H9 (cell line): ENCODE measurements around the gene SPRN. TPM values are rescaled to one million over a fixed set of nuclear protein-coding genes. Genes with fewer than 3 reads are reported as not detected.

Experiments
- DNase-seq: peaks from one replicate; pipeline ENCODE4 v3.0.0-alpha.2; 2017
- H2AFZ ChIP-seq: one replicate; pipeline ENCODE4 v1.6.1; 2013; ENCODE audit warnings: mild to moderate bottlenecking, low read length, control low read depth, moderate library complexity
- H2AK5ac ChIP-seq: 2 replicates; pipeline ENCODE4 v1.6.1; 2013; ENCODE audit warnings: low read length, control low read depth, mixed read lengths; ENCODE audit not compliant: insufficient read length
- H2BK120ac ChIP-seq: one replicate; pipeline ENCODE4 v1.6.1; 2013; ENCODE audit warnings: low read depth, mild to moderate bottlenecking, low read length, control low read depth, inconsistent platforms; ENCODE audit not compliant: poor library complexity, severe bottlenecking
- H2BK12ac ChIP-seq: 2 replicates; pipeline ENCODE4 v1.6.1; 2013; ENCODE audit warnings: low read length, control low read depth, mixed read lengths, low read depth; ENCODE audit not compliant: insufficient read length
- H2BK15ac ChIP-seq: 2 replicates; pipeline ENCODE4 v1.6.1; 2013; ENCODE audit warnings: low read depth, low read length, control low read depth
- H2BK20ac ChIP-seq: one replicate; pipeline ENCODE4 v1.6.1; 2013; ENCODE audit warnings: low read depth, mild to moderate bottlenecking, low read length, control low read depth, inconsistent platforms; ENCODE audit not compliant: poor library complexity, severe bottlenecking
- H2BK5ac ChIP-seq: 2 replicates; pipeline ENCODE4 v1.6.1; 2013; ENCODE audit warnings: low read length, control low read depth, mixed read lengths; ENCODE audit not compliant: insufficient read length
- H3K14ac ChIP-seq: 2 replicates; pipeline ENCODE4 v1.6.1; 2013; ENCODE audit warnings: low read length, control low read depth; ENCODE audit not compliant: insufficient read depth
- H3K18ac ChIP-seq: 2 replicates; pipeline ENCODE4 v1.6.1; 2013; ENCODE audit warnings: low read depth, mild to moderate bottlenecking, mixed read lengths, low read length, control low read depth; ENCODE audit not compliant: insufficient read length
- H3K23ac ChIP-seq: 2 replicates; pipeline ENCODE4 v1.6.1; 2013; ENCODE audit warnings: low read length, control low read depth, mixed read lengths, low read depth; ENCODE audit not compliant: insufficient read length
- H3K23me2 ChIP-seq: 2 replicates; pipeline ENCODE4 v1.6.1; 2013; ENCODE audit warnings: low read depth, mild to moderate bottlenecking, mixed read lengths, low read length, control low read depth; ENCODE audit not compliant: insufficient read length, poor library complexity, severe bottlenecking
- H3K27ac ChIP-seq: 2 replicates; pipeline ENCODE4 v1.5.1; 2013; ENCODE audit warnings: low read length, control low read depth, mixed read lengths, low read depth; ENCODE audit not compliant: insufficient read length
- H3K27me3 ChIP-seq: 2 replicates; pipeline ENCODE4 v1.6.1; 2013; ENCODE audit warnings: low read length, control low read depth, inconsistent platforms; ENCODE audit not compliant: insufficient read depth
- H3K4ac ChIP-seq: 2 replicates; pipeline ENCODE4 v1.6.1; 2013; ENCODE audit warnings: low read depth, mild to moderate bottlenecking, control low read depth, inconsistent platforms, low read length, moderate library complexity
- H3K4me1 ChIP-seq: 2 replicates; pipeline ENCODE4 v1.6.1; 2013; ENCODE audit warnings: low read length, control low read depth, inconsistent platforms; ENCODE audit not compliant: insufficient read depth
- H3K4me2 ChIP-seq: 2 replicates; pipeline ENCODE4 v1.6.1; 2013; ENCODE audit warnings: low read length, control low read depth, mixed read lengths; ENCODE audit not compliant: insufficient read length, insufficient read depth
- H3K56ac ChIP-seq: 2 replicates; pipeline ENCODE4 v1.6.1; 2013; ENCODE audit warnings: low read depth, mild to moderate bottlenecking, mixed read lengths, low read length, control low read depth; ENCODE audit not compliant: insufficient read length
- H3K79me1 ChIP-seq: 2 replicates; pipeline ENCODE4 v1.6.1; 2013; ENCODE audit warnings: low read depth, mild to moderate bottlenecking, moderate library complexity, low read length, control low read depth, inconsistent platforms; ENCODE audit not compliant: insufficient read depth, poor library complexity, severe bottlenecking
- H3K79me2 ChIP-seq: 2 replicates; pipeline ENCODE4 v1.6.1; 2013; ENCODE audit warnings: low read length, control low read depth, inconsistent platforms; ENCODE audit not compliant: insufficient read depth
- H3K9ac ChIP-seq: 2 replicates; pipeline ENCODE4 v1.6.1; 2013; ENCODE audit warnings: low read length, control low read depth, mixed read lengths; ENCODE audit not compliant: insufficient read length; ENCODE audit errors: extremely low read depth
- H3K9me3 ChIP-seq: one replicate; pipeline ENCODE4 v1.6.1; 2013; ENCODE audit warnings: low read depth, low read length, inconsistent platforms; ENCODE audit not compliant: control insufficient read depth
- H3T11ph ChIP-seq: one replicate; pipeline ENCODE4 v1.6.1; 2013; ENCODE audit warnings: mild to moderate bottlenecking, low read length, control low read depth, inconsistent platforms
- H4K20me1 ChIP-seq: one replicate; pipeline ENCODE4 v1.6.1; 2013; ENCODE audit not compliant: control insufficient read depth, insufficient read length, insufficient read depth
- H4K5ac ChIP-seq: 2 replicates; pipeline ENCODE4 v1.6.1; 2013; ENCODE audit warnings: low read depth, mild to moderate bottlenecking, mixed read lengths, low read length, control low read depth; ENCODE audit not compliant: insufficient read length
- H4K8ac ChIP-seq: replicated peaks from 2 replicates; pipeline ENCODE4 v1.6.1; 2013; ENCODE audit warnings: low read length, control low read depth, mixed read lengths, low read depth; ENCODE audit not compliant: insufficient read length
- H4K91ac ChIP-seq: 2 replicates; pipeline ENCODE4 v1.6.1; 2013; ENCODE audit warnings: low read depth, mild to moderate bottlenecking, moderate library complexity, mixed read lengths, low read length, control low read depth; ENCODE audit not compliant: insufficient read length
- H3K27ac Mint-ChIP-seq, 3 experiments: 2 replicates in 2 of 3; 3 replicates in 1 of 3; pipeline ENCODE4 v1.8.0; 2020 to 2021; ENCODE audit warnings: mixed read lengths in 3 of 3, mild to moderate bottlenecking in 1 of 3, moderate library complexity in 1 of 3
- H3K27me3 Mint-ChIP-seq: 2 replicates; pipeline ENCODE4 v1.8.0; 2021; ENCODE audit warnings: low read depth, mild to moderate bottlenecking, moderate library complexity, mixed read lengths
- H3K36me3 Mint-ChIP-seq, 3 experiments: 2 replicates in 2 of 3; 3 replicates in 1 of 3; pipeline ENCODE4 v1.8.0; 2020 to 2021; ENCODE audit warnings: low read depth in 3 of 3, mixed read lengths in 3 of 3; ENCODE audit not compliant: insufficient read depth in 1 of 3
- H3K4me1 Mint-ChIP-seq, 2 experiments: 2 replicates each; pipeline ENCODE4 v1.8.0; 2020; ENCODE audit warnings: mixed read lengths in 2 of 2
- H3K4me3 Mint-ChIP-seq, 2 experiments: 2 replicates in 1 of 2; 3 replicates in 1 of 2; pipeline ENCODE4 v1.8.0; 2020 to 2021; ENCODE audit warnings: mild to moderate bottlenecking in 2 of 2, mixed read lengths in 2 of 2, moderate library complexity in 1 of 2
- H3K9me3 Mint-ChIP-seq, 2 experiments: 2 replicates in 1 of 2; 3 replicates in 1 of 2; pipeline ENCODE4 v1.8.0; 2020; ENCODE audit warnings: mild to moderate bottlenecking in 2 of 2, mixed read lengths in 2 of 2, moderate library complexity in 1 of 2
- CTCF ChIP-seq: fragments of 200-600 bp; sonication (generic); conservative IDR thresholded peaks from 3 replicates; pipeline ENCODE4 v1.8.0; 2021; ENCODE audit warnings: antibody characterized with exemption, mild to moderate bottlenecking
- WGBS: extraction: QIAGEN DNeasy Blood & Tissue Kit; methylation state at CpG from one replicate; pipeline ENCODE4 v1.1.7; 2013; ENCODE audit warnings: missing lambda C conversion rate, low lambda C conversion rate, mixed read lengths; ENCODE audit not compliant: insufficient read length; ENCODE audit errors: extremely low coverage; 5-methylcytosine and 5-hydroxymethylcytosine counted together
- total RNA-seq: library from RNA; stranded (reverse); gene quantifications from 2 replicates; pipeline ENCODE4 v1.2.1, GENCODE V29; 2021

The SPRN gene
- total RNA-seq, 1 experiment from 2014 or later = 0.42 TPM

DNA sequence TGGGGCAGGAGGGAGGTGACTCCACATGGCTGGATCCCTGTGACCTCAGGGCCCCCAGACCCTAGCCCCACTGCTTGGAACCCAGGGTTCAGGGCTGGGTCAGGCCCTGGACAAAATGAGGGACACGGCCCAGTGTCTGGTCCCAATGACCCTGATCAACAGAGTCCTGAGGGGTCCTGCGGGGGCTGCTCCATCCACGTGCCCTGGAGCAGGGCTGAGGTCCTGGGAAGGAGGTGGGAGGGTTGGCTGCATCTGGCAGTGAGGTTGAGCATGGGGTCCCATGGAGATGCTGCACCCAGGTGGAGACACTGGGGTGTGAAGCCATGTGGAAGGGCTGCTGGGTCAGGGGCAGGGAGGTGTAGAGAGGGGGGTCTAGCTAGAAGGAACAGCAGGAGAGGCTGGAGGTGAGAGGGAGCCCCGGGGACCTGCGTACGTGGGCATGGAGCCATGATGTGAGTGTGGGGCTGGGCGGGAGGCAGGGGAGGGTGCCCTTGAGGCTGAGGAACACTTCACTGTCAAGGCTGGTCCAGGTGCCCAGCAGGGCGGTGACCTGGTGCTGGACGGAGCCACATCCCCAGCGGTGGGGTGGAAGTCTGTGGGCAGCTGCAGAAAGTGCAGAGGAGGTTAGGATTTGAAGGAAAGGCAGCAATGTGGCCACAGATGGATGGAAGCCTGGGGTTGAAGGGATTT is 29.9 kb upstream of the SPRN start:
- no peak overlapping the region for H2AFZ ChIP-seq
- H3K27me3 Mint-ChIP-seq = peaks cover 4% of the 10 kb centered on the region; the same call in 1 of the 2 replicates
- H3K36me3 Mint-ChIP-seq = peaks cover 0 to 22% (median 10%) of the 10 kb centered on the region in 3 experiments; a peak in 5 of 7 replicates
- H3K79me2 ChIP-seq = no peaks in the 10 kb centered on the region
- peaks cover 82 to 98% of the 10 kb centered on the region in 2 experiments for H3K9me3 Mint-ChIP-seq
- no peak overlapping the region for H3K4me3 Mint-ChIP-seq
- H3T11ph ChIP-seq = no peak overlapping the region
- TF ChIP-seq CTCF = no peak
- no peak overlapping the region for H3K4ac ChIP-seq
- H3K4me1 ChIP-seq = no peaks in the 10 kb centered on the region
- no peak overlapping the region for H4K5ac ChIP-seq
- DNase-seq = no peak
- H3K27ac ChIP-seq = no peak overlapping the region
- no peak overlapping the region for H2BK15ac ChIP-seq
- H3K4me2 ChIP-seq = no peak overlapping the region
- H3K14ac ChIP-seq = no peak overlapping the region
- no peak overlapping the region for H2BK120ac ChIP-seq
- H4K8ac ChIP-seq = no peak overlapping the region
- H4K91ac ChIP-seq = no peak overlapping the region
- H2BK5ac ChIP-seq = no peak overlapping the region
- no peaks in the 10 kb centered on the region for H3K27me3 ChIP-seq
- H2BK12ac ChIP-seq = no peak overlapping the region
- no peaks in the 10 kb centered on the region for H4K20me1 ChIP-seq
- no peak overlapping the region for H3K27ac Mint-ChIP-seq
- H3K9ac ChIP-seq = no peak overlapping the region
- H3K18ac ChIP-seq = no peak overlapping the region
- H3K4me1 Mint-ChIP-seq = no peaks in the 10 kb centered on the region
- H3K23ac ChIP-seq = no peak overlapping the region
- H2BK20ac ChIP-seq = no peak overlapping the region
- no CpG with 5 or more reads among the region's 10 CpGs for WGBS
- no peak overlapping the region for H3K56ac ChIP-seq
- H3K23me2 ChIP-seq = no peaks in the 10 kb centered on the region
- H3K9me3 ChIP-seq = peaks cover 91% of the 10 kb centered on the region
- H2AK5ac ChIP-seq = no peak overlapping the region
- no peaks in the 10 kb centered on the region for H3K79me1 ChIP-seq
